EL (cell line): ENCODE results near the gene GPHN.

ENCODE experiments used
- DNase-seq: peaks from one replicate; pipeline ENCODE4 v3.0.0-alpha.2; 2016

Gene GPHN

DNA sequence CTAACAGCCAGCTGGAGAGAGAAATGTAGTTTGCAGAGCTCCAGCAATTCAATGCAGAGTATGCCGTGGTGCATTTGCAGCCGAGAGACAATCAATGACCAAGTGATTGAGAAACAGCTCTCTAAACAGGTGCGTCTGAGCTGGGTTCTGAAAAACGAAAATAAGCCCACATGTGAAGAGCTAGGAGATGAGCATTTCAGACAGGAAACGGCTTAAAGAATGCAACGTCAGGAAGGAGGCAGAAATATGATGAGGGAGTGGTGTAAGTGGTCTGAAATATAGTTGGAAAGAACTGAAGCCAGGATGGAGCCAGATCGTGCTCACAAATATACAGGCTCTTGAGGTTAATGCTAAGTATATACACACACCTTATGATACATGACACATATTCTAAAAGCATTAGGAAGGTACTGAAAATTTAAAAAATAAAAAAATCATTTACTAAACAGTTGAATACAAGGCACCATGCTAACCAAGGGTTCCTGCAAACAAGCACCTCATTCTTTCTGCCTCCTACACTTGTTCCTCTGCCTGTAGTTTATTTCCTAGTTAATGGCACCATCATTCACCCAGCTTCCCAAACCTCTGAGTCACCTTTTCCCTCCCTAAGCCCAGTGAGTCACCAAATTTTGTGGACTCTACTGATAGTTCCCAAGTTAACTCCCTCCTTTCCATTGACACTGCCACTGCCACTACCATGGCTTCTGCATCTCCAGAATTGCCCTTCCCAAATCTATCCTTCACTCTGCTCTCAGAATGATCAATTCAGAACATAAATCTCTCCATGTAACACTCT lies 679.0 kb downstream of the GPHN start:
- peak; percentile 89 for DNase-seq

DNA sequence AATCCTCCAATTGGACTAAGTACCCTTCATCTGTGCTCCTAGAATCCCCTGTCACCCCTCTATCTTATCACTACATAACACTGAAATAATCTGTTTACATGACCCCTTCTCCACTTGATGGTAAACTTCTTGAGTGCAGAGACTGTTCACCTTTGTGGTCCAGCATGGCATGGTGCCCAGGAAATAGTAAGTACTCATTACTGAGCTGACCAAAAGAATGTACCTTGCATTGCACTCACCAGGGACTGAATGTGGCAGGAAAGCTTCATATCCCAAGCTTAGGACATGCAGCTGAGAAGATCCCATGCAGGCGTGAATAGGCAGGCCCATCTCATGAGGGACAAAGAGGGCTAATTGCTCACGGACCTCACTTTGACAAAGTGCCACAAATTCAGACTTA lies 679.9 kb downstream of the GPHN start:
- DNase-seq: peak; percentile 78

DNA sequence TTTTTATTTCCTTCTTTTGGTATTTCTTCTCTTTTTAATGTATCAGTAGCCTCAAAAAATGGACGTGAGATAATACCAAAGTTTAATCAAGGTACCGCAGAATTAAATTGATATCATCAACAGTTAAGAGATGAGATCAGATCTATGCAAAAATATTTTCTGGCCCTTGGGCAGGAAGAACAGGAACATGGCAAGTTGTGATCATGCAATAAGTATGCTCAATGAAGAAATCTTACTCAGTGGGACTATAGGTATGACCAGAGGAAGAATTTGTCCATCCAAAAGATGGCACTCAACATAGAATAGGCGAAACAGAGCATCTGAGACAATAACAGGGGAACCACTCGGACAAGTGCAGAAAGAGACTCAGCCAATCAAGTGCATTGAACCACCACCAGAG lies 680.4 kb downstream of the GPHN start:
- DNase-seq: no peak

DNA sequence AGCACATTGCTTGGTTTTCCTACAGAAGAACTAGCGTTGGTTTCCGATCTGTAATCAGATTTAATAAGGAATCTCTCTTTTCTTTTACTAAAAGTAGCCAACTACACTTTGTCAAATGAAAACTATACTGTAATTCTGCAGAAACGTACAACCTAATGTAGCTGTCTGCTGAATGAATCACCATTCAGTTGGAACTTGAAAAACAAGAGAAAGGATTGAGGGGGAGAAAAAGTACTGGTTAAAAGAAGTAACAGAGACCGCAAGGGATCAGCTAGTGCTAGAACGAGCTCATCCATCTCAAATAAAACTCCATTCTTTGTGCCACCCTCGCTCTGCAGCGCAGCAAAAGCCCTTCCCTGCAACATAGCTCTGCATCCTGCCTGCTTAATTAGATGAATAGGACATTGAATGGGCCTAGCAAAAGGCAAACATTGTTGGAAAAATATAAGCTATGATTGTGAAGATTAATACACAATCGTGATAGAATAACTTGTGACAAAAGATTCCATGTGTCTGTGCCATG lies 683.9 kb downstream of the GPHN start:
- no peak for DNase-seq

DNA sequence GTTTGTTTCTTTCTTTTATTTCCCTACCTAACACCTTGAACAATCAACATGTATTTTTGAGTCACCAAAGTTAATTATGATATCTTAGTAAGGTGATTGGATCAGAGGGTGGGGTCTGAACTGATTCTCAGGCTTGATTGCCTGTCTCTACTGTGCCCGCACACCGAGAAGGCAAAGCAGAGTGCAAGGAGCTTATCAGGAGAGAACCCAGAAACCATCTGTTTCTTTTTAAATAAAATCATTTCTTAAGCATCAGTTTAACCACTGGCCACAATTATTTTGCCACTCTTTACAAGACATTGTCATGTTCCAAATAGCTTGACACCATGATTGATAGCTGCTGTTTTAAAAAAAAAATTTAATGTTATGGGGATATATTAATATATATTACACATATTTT lies 684.4 kb downstream of the GPHN start:
- no peak for DNase-seq

DNA sequence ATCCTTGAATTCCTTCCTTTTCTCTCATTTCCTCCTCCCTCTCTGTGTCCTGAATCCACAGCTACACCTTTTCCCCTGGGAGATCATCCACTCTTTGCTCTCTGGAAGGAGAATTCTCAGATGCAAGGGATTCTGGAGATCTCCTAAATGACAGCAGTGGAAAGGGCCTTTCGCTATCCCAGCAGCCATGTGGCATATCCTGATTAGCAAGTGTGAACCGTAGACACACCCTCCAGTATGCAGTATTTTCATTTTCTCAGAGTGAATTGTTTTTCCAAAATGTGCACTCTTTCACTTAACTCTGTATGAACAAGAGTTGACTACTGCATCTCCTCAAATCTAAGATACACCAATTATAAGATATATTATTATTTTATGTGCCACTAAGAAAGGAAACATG lies 687.3 kb downstream of the GPHN start:
- no peak for DNase-seq

DNA sequence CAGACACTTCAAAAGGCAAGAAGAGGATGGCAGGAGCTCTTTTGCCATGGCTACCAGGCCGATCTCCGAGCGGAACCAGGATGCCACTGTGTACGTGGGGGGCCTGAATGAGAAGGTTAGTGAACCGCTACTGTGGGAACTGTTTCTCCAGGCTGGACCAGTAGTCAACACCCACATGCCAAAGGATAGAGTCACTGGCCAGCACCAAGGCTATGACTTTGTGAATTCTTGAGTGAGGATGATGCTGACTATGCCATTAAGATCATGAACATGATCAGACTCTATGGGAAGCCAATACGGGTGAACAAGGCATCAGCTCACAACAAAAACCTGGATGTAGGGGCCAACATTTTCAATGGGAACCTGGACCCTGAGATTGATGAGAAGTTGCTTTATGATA lies 691.1 kb downstream of the GPHN start:
- peak; percentile 45 for DNase-seq

DNA sequence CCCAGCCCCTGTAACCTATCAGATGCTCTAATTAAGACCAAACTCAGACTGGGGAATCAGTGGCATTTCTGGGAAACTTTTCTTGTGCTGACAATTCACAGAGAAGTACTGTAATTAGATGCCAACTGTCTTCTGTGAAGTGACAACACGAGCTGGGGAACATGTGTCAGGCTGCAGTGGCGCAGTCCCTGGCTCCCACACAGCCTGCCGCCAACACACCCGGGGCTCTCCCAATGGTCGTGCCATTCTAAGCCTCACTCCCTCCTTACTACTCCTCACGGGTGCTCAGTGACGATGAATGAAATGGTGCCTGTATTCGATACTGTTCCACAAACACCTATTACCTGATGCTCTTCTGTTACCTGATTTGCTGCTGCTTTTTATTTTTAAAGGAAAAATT lies 699.9 kb downstream of the GPHN start:
- DNase-seq: no peak

DNA sequence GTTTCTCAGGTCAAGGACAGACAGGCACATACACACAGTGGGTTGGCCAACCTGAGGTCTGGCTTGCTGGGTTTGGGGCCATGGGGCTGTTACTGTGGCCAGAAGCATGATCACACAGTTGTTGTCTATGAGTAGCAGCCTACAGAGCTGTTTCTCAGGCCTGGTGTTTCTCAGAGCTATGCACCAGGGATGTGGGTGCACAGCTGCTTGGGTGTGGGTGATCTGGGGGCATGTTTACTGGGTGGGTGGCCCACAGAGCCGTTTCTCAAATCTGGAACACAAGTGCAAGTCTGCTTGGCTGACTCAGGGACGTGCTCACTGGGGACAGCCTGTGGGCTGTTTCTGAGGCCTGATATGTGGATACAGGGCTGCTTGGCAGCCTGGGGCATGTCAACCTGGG lies 710.2 kb downstream of the GPHN start:
- no peak for DNase-seq

DNA sequence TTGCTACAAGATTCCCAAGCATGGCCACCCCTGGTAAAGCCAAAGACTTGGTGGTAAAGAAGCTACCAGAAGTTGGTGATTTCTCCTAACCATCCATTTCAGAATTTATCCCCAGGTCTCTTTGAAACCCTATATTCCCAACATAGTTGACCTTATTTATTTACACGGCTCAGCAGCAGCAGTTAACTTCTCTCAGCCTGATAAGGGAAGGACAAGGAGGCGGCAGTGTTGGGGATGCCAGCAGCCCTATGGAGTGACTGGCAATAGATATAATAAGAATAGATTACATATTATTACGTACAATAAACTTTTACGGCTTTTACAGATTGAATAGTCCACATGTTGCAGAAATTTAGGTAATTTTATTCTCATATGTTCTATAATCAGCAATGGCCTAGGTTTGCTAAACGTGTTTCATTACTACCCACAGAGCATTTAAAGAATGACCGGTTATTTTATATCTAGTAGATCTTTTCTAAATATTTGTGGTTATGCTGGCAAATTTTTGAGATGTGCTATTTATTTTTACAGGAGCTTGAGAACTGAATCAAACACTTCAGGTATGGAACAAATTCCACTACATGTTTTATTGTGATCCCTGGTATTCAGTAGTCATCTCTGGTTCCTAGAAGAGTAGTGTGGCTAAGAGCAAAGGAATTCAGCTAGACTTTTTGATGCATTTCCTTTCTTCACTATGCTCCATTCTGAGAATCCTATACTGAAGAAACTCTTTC lies 713.5 kb downstream of the GPHN start:
- DNase-seq: peak; percentile 92

DNA sequence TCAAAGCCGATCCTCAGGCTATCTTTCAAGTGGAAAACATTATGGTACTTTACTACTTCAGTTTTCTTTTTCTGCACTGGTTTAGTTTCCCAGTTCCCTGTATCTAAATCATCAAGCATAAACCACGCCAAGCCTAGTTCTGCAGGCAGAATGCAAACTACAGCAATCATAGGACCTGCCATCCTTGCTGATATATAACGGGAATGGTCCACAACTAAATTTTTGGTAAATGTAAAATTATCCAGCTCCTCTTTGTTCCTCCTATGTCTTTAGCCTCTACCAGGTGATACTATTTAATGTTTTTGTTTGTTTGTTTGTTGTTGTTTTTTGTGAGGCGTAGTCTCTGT lies 714.0 kb downstream of the GPHN start:
- DNase-seq: no peak

DNA sequence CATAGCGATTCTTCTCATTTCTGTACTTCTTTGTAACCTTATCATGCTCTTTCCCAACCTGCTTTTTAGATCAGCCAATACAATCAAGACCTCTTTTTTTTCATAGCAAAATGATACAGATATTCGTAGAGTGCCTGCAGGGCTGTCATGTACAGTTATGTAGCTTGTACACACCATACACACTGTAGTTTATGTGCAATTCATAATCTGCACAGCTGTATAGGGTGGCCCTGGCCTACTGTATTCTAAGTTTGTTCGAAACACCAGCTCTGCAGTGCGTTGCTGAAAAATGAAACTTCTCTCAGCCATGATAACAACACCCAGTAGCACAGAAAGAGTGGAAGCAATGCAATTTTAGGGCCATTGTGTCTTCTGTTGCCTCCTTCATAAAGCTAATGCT lies 717.6 kb downstream of the GPHN start:
- DNase-seq: no peak

DNA sequence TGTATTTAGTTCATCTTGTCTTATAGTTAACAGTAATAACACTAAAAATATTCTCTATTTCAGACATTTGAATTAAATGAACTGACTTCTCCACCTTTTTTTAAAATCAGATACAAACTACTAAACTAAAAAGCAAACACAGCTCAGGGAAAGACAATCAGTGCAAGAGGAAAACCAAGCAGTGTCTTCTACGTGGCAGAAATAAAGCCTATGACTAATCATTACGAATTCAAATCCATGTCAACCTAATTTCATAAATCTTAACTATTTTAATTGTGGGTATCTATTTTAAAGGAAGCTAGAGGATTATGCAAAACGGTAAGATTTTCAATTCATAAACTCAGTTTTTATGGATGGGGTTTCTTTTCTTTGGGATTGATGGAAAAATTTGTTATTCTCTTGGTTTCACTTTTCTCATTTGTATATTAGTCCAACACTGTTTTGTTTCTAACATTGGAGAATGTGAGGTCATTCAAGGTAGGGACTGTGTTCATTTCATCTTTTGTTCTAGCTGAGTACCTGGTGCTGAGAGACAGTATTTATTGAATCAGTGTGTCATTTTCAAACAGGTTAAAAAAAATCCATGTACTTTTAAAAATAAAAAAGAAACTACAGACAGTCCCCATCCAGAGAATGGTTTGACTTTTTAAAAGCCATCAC lies 720.5 kb downstream of the GPHN start:
- DNase-seq: peak; percentile 55
